GM12892 (cell line): ENCODE data around the gene TRPM7.

Experiments used
- POLR2A ChIP-seq: IDR thresholded peaks from 2 replicates; pipeline ENCODE4 v1.6.1; 2011; ENCODE audit warnings: low read depth, low read length, control low read depth
- POLR2AphosphoS5 ChIP-seq: IDR thresholded peaks from 2 replicates; pipeline ENCODE4 v1.6.1; 2011; ENCODE audit warnings: low read depth, low read length, control low read depth
- TAF1 ChIP-seq: IDR thresholded peaks from 2 replicates; pipeline ENCODE4 v1.6.1; 2011; ENCODE audit warnings: low read depth, mild to moderate bottlenecking, control low read depth, low read length, borderline replicate concordance

DNA sequence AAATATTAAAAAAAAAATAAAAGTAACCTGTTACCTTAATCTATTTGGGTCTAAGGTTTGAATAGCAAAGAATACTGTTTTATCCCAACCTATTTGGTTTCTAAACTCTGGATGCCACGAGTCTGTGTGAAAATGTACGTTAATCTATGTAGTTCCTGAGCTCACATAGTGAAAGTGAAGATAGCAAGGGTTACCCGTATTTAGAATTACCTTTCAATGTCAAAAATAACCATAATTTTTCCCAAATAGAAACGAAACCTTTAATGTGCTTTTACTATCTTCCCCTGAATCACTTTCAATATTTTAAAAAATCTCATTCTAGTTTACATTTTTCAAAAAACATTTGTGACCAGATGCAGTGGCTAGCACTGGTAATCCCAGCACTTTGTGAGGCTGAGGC, 134.4 kb downstream of the TRPM7 start:
- TF ChIP-seq POLR2AphosphoS5 (no peak), POLR2A (no peak), TAF1 (no peak)
